A673 (cell line): ENCODE data around the gene MTERF4.

Experiments
- CTCF ChIP-seq: fragments of 300-800, 200-600 bp; sonication (generic); conservative IDR thresholded peaks from 2 replicates; pipeline ENCODE4 v1.5.1; 2017; ENCODE audit warnings: low read depth, mild to moderate bottlenecking, antibody characterized with exemption, low read length, moderate library complexity, mixed read lengths
- EZH2 ChIP-seq: fragments of 200-600 bp; sonication (generic); IDR thresholded peaks from 2 replicates; pipeline ENCODE4 v1.6.1; 2017; ENCODE audit warnings: borderline replicate concordance, low read depth, mild to moderate bottlenecking, mixed read lengths, antibody characterized with exemption, low read length; ENCODE audit not compliant: poor library complexity, severe bottlenecking

- TF ChIP-seq CTCF: no peak
- TF ChIP-seq EZH2: no peak
These were observed 48.0 kb upstream of the MTERF4 start, which contains the start of gene PPP1R7 for GRCh38 chr2:241149925-241150659.
